K562 (cell line): Measurements from ENCODE around the gene TXNRD2. TPM values are rescaled to one million over a fixed set of nuclear protein-coding genes. Genes with fewer than 3 reads are reported as not detected.

Source experiments
- ARHGAP35 ChIP-seq: fragments of 450-650 bp; IDR thresholded peaks from 2 replicates; pipeline ENCODE4 v1.6.1; 2018; ENCODE audit not compliant: partially characterized antibody
- CHCHD3 ChIP-seq: fragments of 250-450 bp; sonication (Bioruptor Pico); IDR thresholded peaks from 2 replicates; pipeline ENCODE4 v2.1.2; 2022; ENCODE audit warnings: mild to moderate bottlenecking
- CHD1 ChIP-seq: fragments of 200-600 bp; sonication (generic); IDR thresholded peaks from one replicate; pipeline ENCODE4 v1.6.1; 2012; ENCODE audit warnings: mild to moderate bottlenecking, moderate library complexity, low read length, inconsistent platforms
- ERF ChIP-seq: fragments of 450-650 bp; formaldehyde crosslinking; IDR thresholded peaks from 2 replicates; pipeline ENCODE4 v1.4.0; 2020; ENCODE audit warnings: mild to moderate bottlenecking, mixed read lengths
- ESRRA ChIP-seq: fragments of 450-650 bp; IDR thresholded peaks from 2 replicates; pipeline ENCODE4 v1.6.1; 2014; ENCODE audit warnings: low read depth, mild to moderate bottlenecking, moderate library complexity, borderline replicate concordance
- GATAD2A ChIP-seq: fragments of 450-650 bp; IDR thresholded peaks from 2 replicates; pipeline ENCODE4 v1.6.1; 2017
- KDM5B ChIP-seq: fragments of 200-600 bp; sonication (generic); IDR thresholded peaks from 2 replicates; pipeline ENCODE4 v1.6.1; 2012; ENCODE audit warnings: low read depth, mild to moderate bottlenecking, moderate library complexity, low read length, control low read depth, inconsistent platforms; ENCODE audit not compliant: insufficient replicate concordance
- MTF1 ChIP-seq: fragments of 250-450 bp; sonication (Bioruptor Pico); IDR thresholded peaks from 2 replicates; pipeline ENCODE4 v1.9.0; 2021; ENCODE audit warnings: moderate library complexity, mild to moderate bottlenecking, inconsistent platforms, borderline replicate concordance
- NR4A1 ChIP-seq, 2 experiments: fragments of 250-450 bp in 1 of 2; fragments of 450-650 bp in 1 of 2; sonication (Bioruptor Pico) in 1 of 2; IDR thresholded peaks; 2 replicates each; pipeline versions ENCODE4 v1.4.0 to v1.6.1; 2016 to 2020; ENCODE audit warnings: mild to moderate bottlenecking in 2 of 2, missing compliant biosample characterization in 1 of 2, missing genetic modification characterization in 1 of 2, moderate library complexity in 1 of 2
- PHF21A ChIP-seq: fragments of 450-650 bp; IDR thresholded peaks from 2 replicates; pipeline ENCODE4 v1.6.1; 2017; ENCODE audit warnings: low read depth, borderline replicate concordance
- POLR2AphosphoS2 ChIP-seq: IDR thresholded peaks from 2 replicates; pipeline ENCODE4 v1.6.1; 2012; ENCODE audit warnings: low read length, improper control_type of control experiment
- RFX5 ChIP-seq: IDR thresholded peaks from 2 replicates; pipeline ENCODE4 v1.6.1; 2011; ENCODE audit warnings: low read depth, mild to moderate bottlenecking, improper control_type of control experiment, low read length
- SUPT5H ChIP-seq: fragments of 450-650 bp; IDR thresholded peaks from 2 replicates; pipeline ENCODE4 v1.6.1; 2016
- TAF15 ChIP-seq: fragments of 200-400 bp; formaldehyde crosslinking; IDR thresholded peaks from 2 replicates; pipeline ENCODE4 v1.6.1; 2017; ENCODE audit warnings: mild to moderate bottlenecking, low read depth, low read length, moderate library complexity
- TSC22D4 ChIP-seq: fragments of 450-650 bp; IDR thresholded peaks from 2 replicates; pipeline ENCODE4 v1.6.1; 2016; ENCODE audit warnings: missing genetic modification characterization, missing biosample characterization, control low read depth
- ZBTB17 ChIP-seq: fragments of 450-650 bp; formaldehyde crosslinking; IDR thresholded peaks from 2 replicates; pipeline ENCODE4 v1.4.0; 2020; ENCODE audit warnings: mild to moderate bottlenecking
- ZNF41 ChIP-seq: fragments of 250-450 bp; sonication (Bioruptor Pico); conservative IDR thresholded peaks from 2 replicates; pipeline ENCODE4 v1.4.0; 2020; ENCODE audit warnings: mild to moderate bottlenecking
- ZNF444 ChIP-seq: fragments of 250-450 bp; sonication (Bioruptor Pico); IDR thresholded peaks from 2 replicates; pipeline ENCODE4 v1.4.0; 2020; ENCODE audit warnings: mild to moderate bottlenecking, moderate library complexity
- ZNF561 ChIP-seq: fragments of 450-650 bp; formaldehyde crosslinking; conservative IDR thresholded peaks from 2 replicates; pipeline ENCODE4 v1.4.0; 2020; ENCODE audit warnings: mild to moderate bottlenecking, moderate library complexity
- ZNF717 ChIP-seq: fragments of 250-450 bp; sonication (Bioruptor Pico); IDR thresholded peaks from 2 replicates; pipeline ENCODE4 v1.5.0; 2021
- ZNF785 ChIP-seq: fragments of 250-450 bp; sonication (Bioruptor Pico); IDR thresholded peaks from 2 replicates; pipeline ENCODE4 v1.4.0; 2020; ENCODE audit warnings: mild to moderate bottlenecking
- polyA plus RNA-seq, 8 experiments: library from polyadenylated mRNA; depleted of rRNA in 4 of 8; stranded (reverse) in 5 of 8; unstranded in 3 of 8; fragments of >200 nt; fragmentation: Nextera tagmentation in 2 of 8; fragmentation: Illumina TruSeq in 1 of 8; extraction: Ambion mirVana in 2 of 8; extraction: Trizol in 1 of 8; gene quantifications; 2 replicates each; pipeline versions ENCODE4 v1.2.1 to v1.2.3, GENCODE V29; 2011 to 2014; ENCODE audit warnings: inconsistent platforms in 1 of 8, missing spikeins in 1 of 8
- total RNA-seq, 7 experiments: library from RNA; depleted of rRNA in 6 of 7; stranded (reverse); fragments of >200 nt in 6 of 7; fragmentation: Illumina TruSeq in 2 of 7; extraction: Trizol in 2 of 7; gene quantifications; 2 replicates each; pipeline versions ENCODE4 v1.2.1 to v1.2.3, GENCODE V29; 2011 to 2021; ENCODE audit warnings: low replicate concordance in 1 of 7
- TF ChIP-seq, protein P1 (sequence below): sonication (generic); formaldehyde crosslinking; IDR thresholded peaks from 2 replicates; pipeline ENCODE4 v1.8.1; 2022; ENCODE audit warnings: missing genetic modification reagents
- TF ChIP-seq, protein P2 (sequence below): fragments of 250-450 bp; sonication (Bioruptor Pico); IDR thresholded peaks from 2 replicates; pipeline ENCODE4 v1.9.0; 2021; ENCODE audit warnings: mild to moderate bottlenecking, inconsistent platforms
- TF ChIP-seq, protein P3 (sequence below): fragments of 250-450 bp; sonication (Bioruptor Pico); IDR thresholded peaks from 2 replicates; pipeline ENCODE4 v1.8.0; 2021; ENCODE audit warnings: moderate library complexity, mild to moderate bottlenecking, inconsistent platforms

Gene TXNRD2
- total and polyA plus RNA-seq, 9 of the 15 experiments (the other 6 are each of a cell fraction or from before 2014, with no cell fraction given) = 3.3 to 80.2 (median 49.4) TPM

DNA sequence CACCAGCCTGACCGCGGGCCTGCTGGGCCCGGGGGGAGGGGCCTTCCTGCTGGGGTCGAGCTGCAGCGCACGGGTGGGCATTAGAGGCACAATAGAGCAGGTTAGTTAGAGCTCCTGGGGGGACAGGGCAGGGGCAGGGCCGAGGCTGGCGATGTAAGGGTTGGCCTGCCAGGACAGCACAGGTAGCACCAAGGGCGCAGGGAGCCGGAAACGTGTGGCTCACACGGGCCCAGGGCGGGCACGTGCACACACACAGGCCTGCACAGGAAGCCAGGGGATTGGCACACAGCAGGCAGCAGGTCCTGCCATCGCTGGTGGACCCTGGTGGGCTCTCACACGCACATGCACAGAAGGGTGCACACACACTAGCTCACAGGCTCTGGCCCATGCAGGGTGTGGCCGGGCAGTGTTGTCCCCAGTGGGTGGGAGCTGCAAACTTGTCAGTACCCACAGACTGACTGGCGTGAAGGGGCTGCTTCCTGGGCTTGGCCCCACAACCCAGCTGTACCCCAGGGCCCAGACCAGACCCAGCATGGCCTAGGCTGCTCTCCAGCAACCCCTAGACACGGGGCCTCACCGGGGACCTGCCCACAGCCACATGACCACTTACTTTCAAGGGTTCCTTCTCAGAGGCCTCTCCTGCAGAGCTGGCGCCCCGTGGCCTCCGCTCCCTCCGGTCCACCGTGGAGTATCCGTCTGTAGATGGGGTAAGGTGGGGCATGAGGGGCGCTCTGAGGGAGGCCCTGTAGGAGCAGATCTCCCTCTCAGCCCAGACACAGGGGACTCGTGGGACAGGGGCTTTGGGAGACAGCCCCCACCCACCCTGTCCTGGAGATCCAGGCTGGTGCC, 29.9 kb upstream of the TXNRD2 start (continued):
- TF ChIP-seq, protein P1, sequence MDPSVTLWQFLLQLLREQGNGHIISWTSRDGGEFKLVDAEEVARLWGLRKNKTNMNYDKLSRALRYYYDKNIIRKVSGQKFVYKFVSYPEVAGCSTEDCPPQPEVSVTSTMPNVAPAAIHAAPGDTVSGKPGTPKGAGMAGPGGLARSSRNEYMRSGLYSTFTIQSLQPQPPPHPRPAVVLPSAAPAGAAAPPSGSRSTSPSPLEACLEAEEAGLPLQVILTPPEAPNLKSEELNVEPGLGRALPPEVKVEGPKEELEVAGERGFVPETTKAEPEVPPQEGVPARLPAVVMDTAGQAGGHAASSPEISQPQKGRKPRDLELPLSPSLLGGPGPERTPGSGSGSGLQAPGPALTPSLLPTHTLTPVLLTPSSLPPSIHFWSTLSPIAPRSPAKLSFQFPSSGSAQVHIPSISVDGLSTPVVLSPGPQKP = no peak
- TF ChIP-seq MTF1 (CRISPR knock-in tag) = 0 out of 2 replicates have a peak, but pooled peaks have one; percentile 46
- TF ChIP-seq, protein P2, sequence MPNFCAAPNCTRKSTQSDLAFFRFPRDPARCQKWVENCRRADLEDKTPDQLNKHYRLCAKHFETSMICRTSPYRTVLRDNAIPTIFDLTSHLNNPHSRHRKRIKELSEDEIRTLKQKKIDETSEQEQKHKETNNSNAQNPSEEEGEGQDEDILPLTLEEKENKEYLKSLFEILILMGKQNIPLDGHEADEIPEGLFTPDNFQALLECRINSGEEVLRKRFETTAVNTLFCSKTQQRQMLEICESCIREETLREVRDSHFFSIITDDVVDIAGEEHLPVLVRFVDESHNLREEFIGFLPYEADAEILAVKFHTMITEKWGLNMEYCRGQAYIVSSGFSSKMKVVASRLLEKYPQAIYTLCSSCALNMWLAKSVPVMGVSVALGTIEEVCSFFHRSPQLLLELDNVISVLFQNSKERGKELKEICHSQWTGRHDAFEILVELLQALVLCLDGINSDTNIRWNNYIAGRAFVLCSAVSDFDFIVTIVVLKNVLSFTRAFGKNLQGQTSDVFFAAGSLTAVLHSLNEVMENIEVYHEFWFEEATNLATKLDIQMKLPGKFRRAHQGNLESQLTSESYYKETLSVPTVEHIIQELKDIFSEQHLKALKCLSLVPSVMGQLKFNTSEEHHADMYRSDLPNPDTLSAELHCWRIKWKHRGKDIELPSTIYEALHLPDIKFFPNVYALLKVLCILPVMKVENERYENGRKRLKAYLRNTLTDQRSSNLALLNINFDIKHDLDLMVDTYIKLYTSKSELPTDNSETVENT (CRISPR knock-in tag) = 0 out of 2 replicates have a peak, but pooled peaks have one; percentile 6
- peak; percentile 15; the same call in 1 of the 2 replicates for TF ChIP-seq ZNF444 (CRISPR knock-in tag)
- no peak for TF ChIP-seq TSC22D4
- TF ChIP-seq ZBTB17 (CRISPR knock-in tag) = peak; percentile 62; the same call in 1 of the 2 replicates
- 0 out of 2 replicates have a peak, but pooled peaks have one; percentile 30 for TF ChIP-seq NR4A1 (CRISPR knock-in tag; IDR thresholded peaks at IDR 0.05)
- TF ChIP-seq NR4A1 (tag; IDR thresholded peaks at IDR 0.05) = no peak
- TF ChIP-seq ZNF717 (CRISPR knock-in tag) = 0 out of 2 replicates have a peak, but pooled peaks have one; percentile 46
- TF ChIP-seq ZNF561 = peak; percentile 66; the same call in 1 of the 2 replicates
- TF ChIP-seq CHD1 = peak; percentile 47
- no peak for TF ChIP-seq PHF21A
- no peak for TF ChIP-seq ARHGAP35
- TF ChIP-seq, protein P3, sequence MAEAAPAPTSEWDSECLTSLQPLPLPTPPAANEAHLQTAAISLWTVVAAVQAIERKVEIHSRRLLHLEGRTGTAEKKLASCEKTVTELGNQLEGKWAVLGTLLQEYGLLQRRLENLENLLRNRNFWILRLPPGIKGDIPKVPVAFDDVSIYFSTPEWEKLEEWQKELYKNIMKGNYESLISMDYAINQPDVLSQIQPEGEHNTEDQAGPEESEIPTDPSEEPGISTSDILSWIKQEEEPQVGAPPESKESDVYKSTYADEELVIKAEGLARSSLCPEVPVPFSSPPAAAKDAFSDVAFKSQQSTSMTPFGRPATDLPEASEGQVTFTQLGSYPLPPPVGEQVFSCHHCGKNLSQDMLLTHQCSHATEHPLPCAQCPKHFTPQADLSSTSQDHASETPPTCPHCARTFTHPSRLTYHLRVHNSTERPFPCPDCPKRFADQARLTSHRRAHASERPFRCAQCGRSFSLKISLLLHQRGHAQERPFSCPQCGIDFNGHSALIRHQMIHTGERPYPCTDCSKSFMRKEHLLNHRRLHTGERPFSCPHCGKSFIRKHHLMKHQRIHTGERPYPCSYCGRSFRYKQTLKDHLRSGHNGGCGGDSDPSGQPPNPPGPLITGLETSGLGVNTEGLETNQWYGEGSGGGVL (CRISPR knock-in tag) = no peak
- TF ChIP-seq POLR2AphosphoS2 = peak; percentile 28; the same call in 1 of the 2 replicates
- 0 out of 2 replicates have a peak, but pooled peaks have one; percentile 15 for TF ChIP-seq TAF15
- peak; percentile 39; the same call in 1 of the 2 replicates for TF ChIP-seq SUPT5H
- no peak for TF ChIP-seq KDM5B
- 0 out of 2 replicates have a peak, but pooled peaks have one; percentile 2 for TF ChIP-seq ZNF41
- no peak for TF ChIP-seq GATAD2A
- no peak for TF ChIP-seq RFX5
- no peak for TF ChIP-seq ESRRA
- 0 out of 2 replicates have a peak, but pooled peaks have one; percentile 46 for TF ChIP-seq ZNF785 (CRISPR knock-in tag)
- 0 out of 2 replicates have a peak, but pooled peaks have one; percentile 12 for TF ChIP-seq ERF (CRISPR knock-in tag)
- no peak for TF ChIP-seq CHCHD3
